GM12892 (cell line): ENCODE results near the gene NIF3L1. TPM values are rescaled to one million over a fixed set of nuclear protein-coding genes. Genes with fewer than 3 reads are reported as not detected.
A peak's percentile ranks its signal among the peaks of the same experiment; 100 is the strongest.

Experiments used
- DNase-seq: peaks from one replicate; pipeline ENCODE4 v3.0.0; 2011; ENCODE audit not compliant: insufficient read length
- FAIRE-seq: peaks from 2 replicates; lab custom pipeline; 2011; peaks lifted over from hg19 to GRCh38; lab: Jason Lieb, UNC
- POLR2A ChIP-seq: IDR thresholded peaks from 2 replicates; pipeline ENCODE4 v1.6.1; 2011; ENCODE audit warnings: low read depth, low read length, control low read depth
- POLR2AphosphoS5 ChIP-seq: IDR thresholded peaks from 2 replicates; pipeline ENCODE4 v1.6.1; 2011; ENCODE audit warnings: low read depth, low read length, control low read depth
- TAF1 ChIP-seq: IDR thresholded peaks from 2 replicates; pipeline ENCODE4 v1.6.1; 2011; ENCODE audit warnings: low read depth, mild to moderate bottlenecking, control low read depth, low read length, borderline replicate concordance
- polyA plus RNA-seq: library from polyadenylated mRNA; unstranded; fragments of >200 nt; gene quantifications from one replicate; pipeline ENCODE4 v1.2.1, GENCODE V29; 2012; ENCODE audit warnings: missing spikeins, inconsistent platforms; ENCODE audit not compliant: missing spikeins

Gene NIF3L1
- polyA plus RNA-seq, result 26.4 TPM

GRCh38 chr2:200888704-200889625 is at the start of gene NIF3L1, which contains the start of gene PPIL3:
NIF3L1 (plus strand) TSS chr2:200889371; CDS start chr2:200891944, 2,573 bp downstream.
PPIL3 (minus strand) TSS chr2:200889077; CDS start chr2:200887615, 1,462 bp downstream.
- peak; percentile 82; the same call in 1 of the 2 replicates for TF ChIP-seq TAF1
- peak; percentile 78; the same call in 1 of the 2 replicates for TF ChIP-seq POLR2A
- TF ChIP-seq POLR2AphosphoS5, result peak; percentile 64
- DNase-seq, result peak; percentile 67
- peak; percentile 96 for FAIRE-seq

GRCh38 chr2:200839513-200839912 is 49.7 kb upstream of the NIF3L1 start:
- TF ChIP-seq TAF1, result no peak
- TF ChIP-seq POLR2AphosphoS5, result no peak
- TF ChIP-seq POLR2A, result no peak
- FAIRE-seq (no peak), DNase-seq (no peak)

- FAIRE-seq (peak; percentile 80), DNase-seq (no peak)
- TF ChIP-seq TAF1 (no peak), POLR2AphosphoS5 (no peak), POLR2A (no peak)
Observed at GRCh38 chr2:200843993-200844948, 44.9 kb upstream of the NIF3L1 start.

GRCh38 chr2:200845194-200845593 is 44.0 kb upstream of the NIF3L1 start:
- DNase-seq (no peak), FAIRE-seq (no peak)
- no peak for TF ChIP-seq POLR2AphosphoS5
- TF ChIP-seq POLR2A, result no peak
- TF ChIP-seq TAF1, result no peak

GRCh38 chr2:200845669-200846325 is 43.4 kb upstream of the NIF3L1 start:
- DNase-seq, result no peak
- TF ChIP-seq TAF1, result no peak
- no peak for TF ChIP-seq POLR2A
- TF ChIP-seq POLR2AphosphoS5, result no peak
- FAIRE-seq, result no peak

GRCh38 chr2:200847269-200847668 is 41.9 kb upstream of the NIF3L1 start:
- TF ChIP-seq TAF1 (no peak), POLR2AphosphoS5 (no peak), POLR2A (no peak)
- FAIRE-seq, result no peak
- DNase-seq, result no peak

GRCh38 chr2:200847939-200848338 is 41.2 kb upstream of the NIF3L1 start:
- FAIRE-seq (no peak), DNase-seq (no peak)
- no peak for TF ChIP-seq TAF1
- TF ChIP-seq POLR2AphosphoS5, result no peak
- TF ChIP-seq POLR2A, result no peak

- FAIRE-seq (no peak), DNase-seq (no peak)
- TF ChIP-seq POLR2AphosphoS5, result peak; percentile 45; the same call in 1 of the 2 replicates
- no peak for TF ChIP-seq POLR2A
Observed at GRCh38 chr2:200850512-200851256, 38.5 kb upstream of the NIF3L1 start.

GRCh38 chr2:200851398-200852248 is 37.5 kb upstream of the NIF3L1 start:
- FAIRE-seq (no peak), DNase-seq (no peak)
- TF ChIP-seq POLR2AphosphoS5 (peak; percentile 76), TAF1 (no peak), POLR2A (peak; percentile 53)
